Stimulated activated CD8-positive, alpha-beta memory T cell treated with anti-CD3 and anti-CD28 coated beads, Interleukin-7, amount 100 ng/mL, for 1 hour (primary cell): ENCODE measurements around the gene OBSCN.

Experiments
- DNase-seq, 2 donors: peaks; one replicate each; pipeline ENCODE4 v3.0.0-alpha.2; 2020; ENCODE audit warnings: low read depth in 2 of 2

The OBSCN gene

DNA sequence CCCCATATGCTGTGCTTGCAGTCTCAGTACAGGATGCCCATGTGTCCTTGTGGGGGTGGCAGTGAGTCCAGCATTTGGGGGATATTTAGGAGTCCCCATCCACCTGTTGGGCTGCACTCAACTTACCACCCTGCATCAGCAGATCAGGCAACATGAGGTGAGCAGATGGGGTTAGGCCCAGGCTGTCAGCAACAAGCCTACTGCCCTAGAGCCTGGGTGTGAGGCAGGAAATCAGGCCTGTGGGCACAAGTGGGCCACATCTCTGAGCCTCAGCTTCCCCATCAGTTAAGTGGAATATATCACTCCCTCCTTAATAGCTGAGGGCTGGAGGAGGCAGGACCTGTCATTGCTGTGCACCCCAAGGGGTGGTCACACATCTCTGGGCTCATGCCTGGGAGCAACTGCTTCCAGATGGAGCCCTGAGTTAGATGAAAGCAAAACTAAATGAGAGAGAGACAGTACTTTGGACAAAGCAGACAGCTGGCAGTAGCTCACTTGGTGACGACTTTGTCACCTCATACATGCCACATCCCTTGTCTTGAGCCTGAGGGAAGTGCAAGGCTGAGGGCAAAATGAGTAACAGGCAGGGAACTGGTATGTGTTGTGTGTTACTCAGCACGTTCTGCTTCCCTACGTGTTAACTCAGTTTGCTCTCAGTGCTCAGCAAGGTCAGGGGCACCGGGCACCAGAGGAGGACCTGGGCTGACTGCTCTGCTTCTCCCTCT lies 150.4 kb downstream of the OBSCN start:
- DNase-seq, result no peak

DNA sequence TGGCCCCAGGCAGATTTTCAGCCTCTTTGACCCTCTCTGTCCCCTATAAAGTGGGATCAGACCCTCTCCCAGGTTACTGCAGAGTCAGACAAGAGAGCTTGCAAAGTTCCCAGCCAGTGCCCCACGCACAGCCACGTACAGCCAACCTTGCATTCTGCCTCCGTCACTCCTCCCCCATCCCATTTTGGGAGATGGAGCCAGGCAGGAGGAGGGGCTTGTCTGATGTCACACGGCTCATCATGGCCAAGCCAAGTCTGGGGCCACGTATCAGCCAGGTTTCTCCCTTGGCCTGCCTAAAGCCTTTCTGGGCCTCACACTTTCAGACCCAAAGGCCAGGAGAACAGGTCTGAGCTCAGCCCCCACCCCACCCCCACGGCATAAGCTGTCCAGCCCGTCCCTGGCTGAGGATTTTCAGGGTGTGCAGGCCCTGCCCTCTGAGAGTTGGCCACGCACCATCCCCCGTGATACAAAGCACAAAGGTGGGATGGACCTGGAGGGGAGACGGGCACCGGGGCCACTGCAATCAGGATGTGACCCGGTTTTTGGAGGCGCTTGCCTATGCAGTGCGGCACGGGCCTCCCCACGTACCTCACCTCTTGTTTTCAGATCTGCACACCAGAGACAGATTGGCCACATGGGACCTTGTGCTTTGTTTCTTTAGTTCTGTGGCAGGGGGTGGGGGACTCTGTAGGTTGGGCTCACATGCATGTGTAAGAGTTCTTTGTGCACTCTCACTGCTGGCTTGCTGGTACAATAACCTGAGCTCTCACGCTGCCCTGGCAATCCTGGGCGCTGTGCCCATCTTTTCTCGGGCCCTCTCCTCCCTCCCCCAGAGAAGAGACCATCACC lies 151.1 kb downstream of the OBSCN start:
- DNase-seq, result no peak

DNA sequence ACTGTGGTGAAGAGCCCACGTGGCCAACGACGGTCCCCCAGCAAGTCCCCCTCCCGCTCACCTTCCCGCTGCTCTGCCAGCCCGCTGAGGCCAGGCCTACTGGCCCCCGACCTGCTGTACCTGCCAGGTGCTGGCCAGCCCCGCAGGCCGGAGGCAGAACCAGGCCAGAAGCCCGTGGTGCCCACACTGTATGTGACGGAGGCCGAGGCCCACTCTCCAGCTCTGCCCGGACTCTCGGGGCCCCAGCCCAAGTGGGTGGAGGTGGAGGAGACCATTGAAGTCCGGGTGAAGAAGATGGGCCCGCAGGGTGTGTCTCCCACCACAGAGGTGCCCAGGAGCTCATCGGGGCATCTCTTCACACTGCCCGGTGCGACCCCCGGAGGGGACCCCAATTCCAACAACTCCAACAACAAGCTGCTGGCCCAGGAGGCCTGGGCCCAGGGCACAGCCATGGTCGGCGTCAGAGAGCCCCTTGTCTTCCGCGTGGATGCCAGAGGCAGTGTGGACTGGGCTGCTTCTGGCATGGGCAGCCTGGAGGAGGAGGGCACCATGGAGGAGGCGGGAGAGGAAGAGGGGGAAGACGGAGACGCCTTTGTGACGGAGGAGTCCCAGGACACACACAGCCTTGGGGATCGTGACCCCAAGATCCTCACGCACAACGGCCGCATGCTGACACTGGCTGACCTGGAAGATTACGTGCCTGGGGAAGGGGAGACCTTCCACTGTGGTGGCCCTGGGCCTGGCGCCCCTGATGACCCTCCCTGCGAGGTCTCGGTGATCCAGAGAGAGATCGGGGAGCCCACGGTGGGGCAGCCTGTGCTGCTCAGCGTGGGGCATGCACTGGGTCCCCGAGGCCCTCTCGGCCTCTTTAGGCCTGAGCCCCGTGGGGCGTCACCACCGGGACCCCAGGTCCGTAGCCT lies 152.0 kb downstream of the OBSCN start:
- DNase-seq, result no peak

DNA sequence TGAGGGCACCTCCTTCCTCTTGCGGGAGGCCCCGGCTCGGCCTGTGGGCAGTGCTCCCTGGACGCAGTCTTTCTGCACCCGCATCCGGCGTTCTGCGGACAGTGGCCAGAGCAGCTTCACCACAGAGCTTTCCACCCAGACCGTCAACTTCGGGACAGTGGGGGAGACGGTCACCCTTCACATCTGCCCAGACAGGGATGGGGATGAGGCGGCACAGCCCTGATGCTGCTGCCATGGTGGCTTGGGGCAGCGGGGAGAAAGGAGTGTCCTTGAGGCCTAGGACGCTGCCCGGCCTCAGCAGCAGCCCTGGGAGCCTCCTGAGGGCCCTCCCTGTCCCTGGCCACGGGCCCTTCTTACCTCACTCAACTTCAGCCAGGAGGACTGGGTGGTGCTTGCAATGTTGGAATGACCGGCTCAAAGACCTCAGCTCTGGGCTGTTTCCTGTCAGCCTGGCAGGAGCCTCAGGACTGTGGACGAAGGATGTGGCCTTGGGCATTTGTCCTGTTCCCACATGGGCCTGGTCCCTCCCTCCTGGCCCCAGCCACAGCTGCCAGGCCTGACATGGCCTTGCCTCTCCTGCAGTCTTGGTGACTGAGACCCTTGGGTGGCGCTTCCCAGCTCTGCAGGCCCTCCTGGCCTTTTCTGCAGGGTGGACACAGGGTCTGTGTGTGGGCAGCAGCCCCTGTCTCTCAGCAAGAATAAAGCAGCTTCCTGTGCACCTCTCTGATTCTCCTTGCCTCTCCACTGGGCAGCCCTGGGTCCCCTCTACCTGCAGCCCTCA lies 152.9 kb downstream of the OBSCN start:
- no peak for DNase-seq

DNA sequence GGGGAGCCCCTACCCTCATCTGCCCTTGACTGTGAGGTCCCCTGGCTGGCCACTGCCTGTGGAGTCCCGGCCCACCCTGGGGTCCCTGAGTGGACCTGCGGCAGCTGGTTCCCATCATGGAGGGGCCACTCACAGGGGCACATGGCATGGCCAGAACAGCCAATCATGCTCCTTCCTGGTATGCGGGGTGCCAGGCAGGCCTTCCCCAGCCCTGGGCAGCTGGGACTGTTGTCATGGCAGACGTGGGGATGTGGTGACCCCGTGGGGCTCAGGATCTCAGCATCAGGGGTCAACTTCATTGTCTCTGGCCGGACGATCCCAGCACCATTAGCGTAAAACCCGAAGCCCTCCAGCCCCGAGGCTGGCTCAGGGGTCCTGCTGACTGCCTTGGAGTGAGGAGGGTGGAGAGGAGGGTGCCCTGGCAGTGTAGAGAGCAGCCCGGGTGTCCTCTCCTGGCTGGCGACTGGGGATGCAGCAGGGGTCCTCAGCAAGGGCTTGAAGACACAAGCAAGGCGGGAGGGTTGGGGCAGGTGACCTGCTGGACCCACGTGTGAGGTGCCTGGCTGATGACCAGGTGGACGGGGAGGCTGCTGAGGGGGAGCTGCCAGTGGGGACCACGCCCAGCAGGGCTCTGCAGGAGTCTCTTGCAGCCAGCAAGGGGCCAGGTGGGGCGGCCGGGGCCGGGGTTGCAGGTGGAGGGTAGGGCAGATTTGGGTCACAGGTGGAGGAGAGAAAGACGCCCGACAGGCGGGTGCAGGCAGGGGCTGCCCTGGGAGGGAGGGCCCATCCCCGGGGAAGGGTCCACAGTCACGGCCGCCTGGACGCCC lies 153.7 kb downstream of the OBSCN start:
- no peak for DNase-seq

DNA sequence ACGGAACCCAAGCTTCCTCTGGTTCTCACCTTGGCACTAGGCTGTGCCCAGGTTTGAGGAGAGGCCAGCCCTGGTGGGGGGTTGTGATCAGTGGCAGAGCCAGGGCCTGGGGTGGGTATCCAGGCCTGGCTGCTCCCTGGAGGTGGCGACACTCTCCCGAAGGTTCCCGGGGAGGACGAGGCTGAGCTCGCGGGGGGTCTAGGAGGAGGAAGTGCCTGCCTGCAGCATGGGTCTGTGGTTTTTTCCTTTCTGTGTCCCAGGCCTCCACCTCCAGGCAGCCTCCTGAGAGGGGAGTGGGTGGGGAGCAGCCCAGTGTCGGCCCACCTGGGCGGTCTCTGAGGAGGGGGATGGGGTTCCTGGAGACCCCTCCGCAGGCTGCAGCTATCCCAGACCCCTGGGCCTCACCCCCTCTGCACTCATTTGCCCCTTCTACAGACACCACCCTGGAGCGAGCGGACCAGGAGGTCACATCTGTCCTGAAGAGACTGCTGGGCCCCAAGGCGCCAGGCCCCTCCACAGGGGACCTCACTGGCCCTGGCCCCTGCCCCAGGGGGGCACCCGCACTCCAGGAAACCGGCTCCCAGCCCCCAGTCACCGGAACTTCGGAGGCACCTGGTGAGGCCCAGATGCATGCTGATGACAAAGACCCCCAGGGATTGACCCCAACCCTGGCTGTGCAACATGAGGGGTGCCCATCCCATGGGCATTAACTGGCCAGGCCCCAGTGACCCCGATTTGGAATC lies 154.5 kb downstream of the OBSCN start:
- DNase-seq, result no peak

DNA sequence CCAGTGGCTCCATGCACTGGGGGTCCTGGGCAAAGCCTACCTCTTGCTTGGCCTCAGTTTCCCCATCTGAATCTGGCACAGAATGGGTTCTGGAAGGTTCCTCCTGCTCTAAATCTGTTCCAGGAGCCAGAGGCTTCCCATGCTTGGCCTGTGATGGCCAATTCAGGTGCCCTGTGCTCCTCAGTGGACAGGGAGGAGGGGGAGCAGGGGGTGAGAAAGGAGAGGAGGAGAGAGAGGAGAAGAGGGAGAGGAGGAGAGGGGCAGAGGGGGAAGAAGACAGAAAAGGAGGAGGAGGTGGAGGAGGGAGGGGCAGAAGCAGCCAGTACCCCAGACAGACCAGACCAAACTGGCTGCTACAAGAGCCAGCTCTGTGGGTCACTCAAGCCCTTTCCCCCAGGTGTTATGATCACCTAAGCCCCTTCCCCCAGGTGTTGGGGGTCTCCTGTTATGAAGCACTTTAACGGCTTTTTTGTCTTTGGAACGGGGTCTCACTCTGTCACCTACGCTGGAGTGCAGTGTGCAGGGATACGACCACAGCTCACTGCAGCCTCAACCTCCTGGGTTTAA lies 155.1 kb downstream of the OBSCN start:
- DNase-seq, result no peak

DNA sequence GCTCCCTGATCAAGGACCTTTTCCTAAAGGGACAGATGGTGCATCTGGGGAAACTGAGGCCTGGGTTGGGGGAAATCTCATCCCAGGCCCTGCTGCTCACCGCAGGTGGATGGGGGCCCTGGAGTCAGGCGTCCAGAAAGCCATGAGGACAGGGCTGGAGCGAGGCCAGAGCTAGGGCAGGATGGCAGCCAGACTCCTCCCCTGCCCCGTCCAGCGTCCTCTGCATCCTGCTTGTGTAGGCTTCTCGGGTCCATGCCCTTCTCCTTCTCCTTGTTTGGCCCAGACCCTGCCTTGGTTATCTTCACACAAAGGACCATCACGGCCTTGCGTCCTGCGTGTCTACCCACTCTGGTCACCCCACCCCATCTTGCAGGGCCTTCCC lies 155.8 kb downstream of the OBSCN start:
- DNase-seq, result no peak

DNA sequence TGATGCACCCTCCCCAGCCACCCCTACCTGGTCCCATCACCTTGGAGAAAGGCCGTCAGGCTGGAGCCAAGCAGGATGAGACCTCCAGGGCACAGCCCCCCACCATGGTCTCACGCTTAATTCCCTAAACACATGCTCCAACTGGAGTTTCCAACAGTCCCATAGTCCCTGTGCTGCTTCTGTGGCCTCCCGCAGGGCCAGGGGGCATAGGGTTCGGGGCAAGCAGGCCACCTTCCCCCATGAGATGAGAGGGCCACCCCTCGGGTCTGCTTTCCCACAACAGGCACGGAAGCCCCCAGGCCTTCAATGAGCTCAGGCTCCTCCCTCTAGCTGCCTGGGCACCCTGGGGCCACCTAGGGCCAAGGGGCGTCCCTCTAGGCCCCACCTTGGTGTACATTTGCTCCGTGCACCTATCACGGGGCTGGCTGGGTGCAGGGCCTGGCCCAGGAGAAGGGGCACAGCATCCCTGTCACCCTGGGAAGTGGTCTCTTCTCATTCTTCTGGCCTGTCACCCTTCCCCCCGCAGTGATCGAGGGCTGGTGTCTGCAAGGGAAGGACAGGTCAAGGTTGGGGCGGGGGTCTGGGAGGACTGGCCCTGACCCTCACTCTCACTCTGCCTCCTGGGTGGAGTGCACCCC lies 156.3 kb downstream of the OBSCN start:
- no peak for DNase-seq

DNA sequence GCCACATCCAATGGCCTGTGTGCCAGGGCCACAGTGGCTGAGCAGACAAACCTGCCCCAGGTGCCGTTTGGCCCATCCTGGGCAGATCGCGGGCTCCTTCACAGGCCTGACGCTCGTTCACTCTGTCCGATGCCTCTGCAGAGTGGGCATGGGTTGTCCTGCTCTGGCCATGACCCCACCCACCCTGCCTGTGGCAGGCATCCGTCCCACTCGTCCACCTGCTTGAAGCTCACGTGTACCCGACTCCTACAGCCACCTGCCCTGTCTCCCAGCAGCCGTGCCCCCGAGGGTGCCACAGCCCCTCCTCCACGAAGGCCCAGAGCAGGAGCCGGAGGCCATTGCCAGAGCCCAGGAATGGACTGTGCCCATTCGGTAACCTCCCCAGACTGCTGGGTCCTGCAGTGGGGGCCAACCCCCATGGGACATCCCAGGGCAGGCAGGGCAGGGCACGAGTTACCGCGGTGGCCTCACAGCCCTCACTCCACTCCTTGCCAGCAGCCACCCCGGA lies 156.9 kb downstream of the OBSCN start:
- no peak for DNase-seq

DNA sequence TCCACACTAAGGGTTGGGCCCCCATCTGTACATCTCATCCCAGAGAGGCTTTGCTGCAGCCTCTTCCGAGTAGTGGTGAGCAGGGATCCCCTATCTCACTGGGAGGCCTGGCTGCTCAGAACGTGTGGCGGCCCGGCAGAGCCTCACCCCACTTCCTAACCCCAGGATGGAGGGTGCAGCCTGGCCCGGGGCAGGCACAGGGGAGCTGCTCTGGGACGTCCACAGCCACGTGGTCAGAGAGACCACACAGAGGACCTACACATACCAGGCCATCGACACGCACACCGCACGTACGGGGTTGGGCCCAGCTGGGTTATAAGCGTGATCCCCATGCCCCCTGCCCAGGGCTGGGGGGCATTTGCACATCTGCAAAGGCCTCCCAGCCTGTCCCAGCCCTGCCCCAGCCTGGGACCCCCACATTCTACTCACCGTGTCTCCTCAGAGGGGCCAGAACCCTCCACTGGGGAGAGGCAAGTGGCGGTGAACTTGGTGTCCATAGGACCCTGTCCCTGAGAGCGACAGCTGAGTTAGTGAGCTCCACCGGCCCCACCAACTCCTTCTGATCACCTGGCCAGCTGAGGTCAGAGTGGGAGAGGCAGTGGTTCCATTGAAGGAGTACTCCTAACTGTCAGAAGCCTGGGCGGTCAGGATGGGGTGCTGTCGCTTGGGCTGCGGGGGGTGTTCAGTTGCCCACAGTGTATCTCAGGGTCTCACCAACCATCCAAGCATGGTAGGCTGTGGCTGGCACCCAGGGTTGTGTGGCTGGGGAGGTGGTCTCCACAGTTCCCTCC lies 157.6 kb downstream of the OBSCN start:
- no peak for DNase-seq

DNA sequence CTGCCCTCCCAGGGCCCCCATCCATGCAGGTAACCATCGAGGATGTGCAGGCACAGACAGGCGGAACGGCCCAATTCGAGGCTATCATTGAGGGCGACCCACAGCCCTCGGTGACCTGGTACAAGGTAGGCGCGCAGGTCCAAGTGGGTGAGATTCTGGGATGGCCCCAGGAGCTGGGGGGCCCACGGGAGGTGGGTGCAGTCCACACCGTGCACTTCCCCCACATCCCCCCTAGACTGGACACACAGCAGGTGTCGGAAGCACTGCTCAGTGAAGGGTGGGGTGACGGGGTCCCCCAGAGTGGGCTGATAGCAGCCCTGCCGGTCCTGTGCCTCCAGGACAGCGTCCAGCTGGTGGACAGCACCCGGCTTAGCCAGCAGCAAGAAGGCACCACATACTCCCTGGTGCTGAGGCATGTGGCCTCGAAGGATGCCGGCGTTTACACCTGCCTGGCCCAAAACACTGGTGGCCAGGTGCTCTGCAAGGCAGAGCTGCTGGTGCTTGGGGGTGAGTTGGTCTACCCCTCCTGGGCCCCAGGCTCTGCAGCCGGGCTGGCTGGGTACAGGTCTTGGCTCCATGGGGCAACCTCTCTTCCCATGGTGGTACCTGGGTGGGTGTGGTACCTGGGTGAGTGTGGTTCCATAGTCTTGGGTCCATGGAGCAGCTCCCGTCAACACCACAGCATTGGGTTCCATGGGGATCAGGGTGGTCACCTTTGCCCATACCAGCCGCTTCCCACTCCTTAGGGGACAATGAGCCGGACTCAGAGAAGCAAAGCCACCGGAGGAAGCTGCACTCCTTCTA lies 158.4 kb downstream of the OBSCN start:
- DNase-seq, result no peak

DNA sequence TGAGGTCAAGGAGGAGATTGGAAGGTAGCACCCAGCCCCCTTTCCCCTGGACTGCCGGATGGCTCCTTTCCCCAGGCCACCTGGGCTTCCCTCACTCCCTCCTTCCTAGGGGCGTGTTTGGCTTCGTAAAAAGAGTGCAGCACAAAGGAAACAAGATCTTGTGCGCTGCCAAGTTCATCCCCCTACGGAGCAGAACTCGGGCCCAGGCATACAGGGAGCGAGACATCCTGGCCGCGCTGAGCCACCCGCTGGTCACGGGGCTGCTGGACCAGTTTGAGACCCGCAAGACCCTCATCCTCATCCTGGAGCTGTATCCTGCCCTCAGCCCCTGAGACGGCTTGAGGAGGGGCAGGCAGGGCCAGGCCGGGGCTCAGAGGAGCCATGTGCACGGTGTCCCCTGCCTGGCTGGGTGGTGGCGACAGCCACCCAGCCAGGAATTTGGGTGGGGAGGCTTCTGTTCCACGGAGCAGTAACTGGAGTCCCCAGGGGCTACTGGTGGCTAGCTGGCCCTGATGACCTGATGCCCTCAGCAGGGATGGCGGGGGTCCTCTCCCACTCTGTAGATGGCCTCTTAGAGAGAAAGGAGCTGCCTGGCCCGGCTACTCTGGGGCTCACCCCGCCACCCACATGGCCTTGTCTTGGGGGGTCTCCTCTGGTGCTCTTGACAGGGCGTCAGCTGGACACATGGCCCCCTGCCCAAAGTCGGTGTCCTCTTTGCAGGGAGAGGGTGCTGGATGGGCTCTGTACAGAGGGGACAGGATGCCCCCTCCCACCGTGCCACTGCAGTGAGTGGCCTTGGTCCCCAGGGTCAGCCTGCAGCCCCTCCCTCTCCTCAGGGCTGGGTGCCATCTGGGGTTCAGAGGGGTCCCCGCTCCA lies 159.3 kb downstream of the OBSCN start:
- DNase-seq, result no peak

DNA sequence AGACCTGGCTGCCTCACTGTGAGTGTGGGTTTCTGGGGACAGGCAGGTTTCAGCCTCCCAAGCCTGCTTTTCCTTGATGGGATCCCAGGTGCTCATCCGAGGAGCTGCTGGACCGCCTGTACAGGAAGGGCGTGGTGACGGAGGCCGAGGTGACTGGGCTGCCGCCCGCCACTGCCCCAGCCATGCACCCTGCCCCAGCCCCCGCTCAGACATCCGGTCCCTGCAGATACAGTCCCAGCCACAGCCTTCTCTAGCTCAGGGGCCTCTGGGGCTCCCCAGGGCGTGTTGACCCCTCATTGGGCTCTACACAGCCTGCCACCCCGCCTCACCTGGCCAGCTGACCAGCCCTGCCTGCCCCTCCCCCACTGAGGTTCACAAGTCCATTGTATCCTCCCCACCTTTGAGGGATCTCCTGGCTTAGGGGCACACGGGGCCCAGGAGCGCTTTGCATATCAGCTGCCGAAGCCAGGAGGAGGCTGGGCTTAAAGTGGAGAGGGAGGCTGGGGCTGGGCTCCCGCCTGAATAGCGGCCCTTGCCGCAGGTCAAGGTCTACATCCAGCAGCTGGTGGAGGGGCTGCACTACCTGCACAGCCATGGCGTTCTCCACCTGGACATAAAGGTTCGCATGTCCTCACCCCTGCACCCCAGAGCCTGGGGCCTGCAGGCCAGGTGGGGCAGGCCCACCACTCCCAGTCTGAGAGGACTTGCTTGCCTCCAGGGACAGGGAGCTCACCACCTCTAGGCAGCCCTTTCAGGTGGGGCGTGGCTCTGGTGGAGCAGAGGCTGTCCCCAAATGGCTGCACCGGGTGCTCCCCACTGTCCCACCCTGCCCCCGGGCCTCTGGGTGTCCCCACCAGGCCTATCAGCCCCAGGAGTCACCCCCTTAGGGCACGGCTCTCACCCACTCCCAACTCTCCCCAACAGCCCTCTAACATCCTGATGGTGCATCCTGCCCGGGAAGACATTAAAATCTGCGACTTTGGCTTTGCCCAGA lies 160.3 kb downstream of the OBSCN start:
- DNase-seq, result no peak
